ENCODE measurements around the gene MAN2B2. TPM values are rescaled to one million over a fixed set of nuclear protein-coding genes. Genes with fewer than 3 reads are reported as not detected.
A peak's percentile ranks its signal among the peaks of the same experiment; 100 is the strongest.

Gene MAN2B2
- total RNA-seq, 2 donors from 2014 or later = 22.4 to 28.3 TPM

DNA sequence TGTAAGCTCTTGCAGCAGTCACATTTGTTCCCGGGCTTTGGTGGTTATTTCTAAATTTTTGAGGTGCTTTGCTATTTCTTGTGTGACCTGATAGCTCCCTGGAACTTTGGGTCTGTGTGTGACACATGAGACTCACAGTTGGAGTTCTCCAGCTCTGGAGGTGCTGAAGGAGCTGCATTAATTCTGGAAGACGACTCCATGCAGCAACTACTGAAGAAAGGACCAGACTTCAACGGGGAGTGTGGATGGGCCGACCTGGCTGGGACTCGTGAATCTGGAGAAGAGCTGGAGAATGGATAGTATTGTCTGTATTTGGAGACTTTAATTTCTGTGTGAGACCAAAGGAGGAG, 67.0 kb downstream of the MAN2B2 start:
- no peak for ATAC-seq

DNA sequence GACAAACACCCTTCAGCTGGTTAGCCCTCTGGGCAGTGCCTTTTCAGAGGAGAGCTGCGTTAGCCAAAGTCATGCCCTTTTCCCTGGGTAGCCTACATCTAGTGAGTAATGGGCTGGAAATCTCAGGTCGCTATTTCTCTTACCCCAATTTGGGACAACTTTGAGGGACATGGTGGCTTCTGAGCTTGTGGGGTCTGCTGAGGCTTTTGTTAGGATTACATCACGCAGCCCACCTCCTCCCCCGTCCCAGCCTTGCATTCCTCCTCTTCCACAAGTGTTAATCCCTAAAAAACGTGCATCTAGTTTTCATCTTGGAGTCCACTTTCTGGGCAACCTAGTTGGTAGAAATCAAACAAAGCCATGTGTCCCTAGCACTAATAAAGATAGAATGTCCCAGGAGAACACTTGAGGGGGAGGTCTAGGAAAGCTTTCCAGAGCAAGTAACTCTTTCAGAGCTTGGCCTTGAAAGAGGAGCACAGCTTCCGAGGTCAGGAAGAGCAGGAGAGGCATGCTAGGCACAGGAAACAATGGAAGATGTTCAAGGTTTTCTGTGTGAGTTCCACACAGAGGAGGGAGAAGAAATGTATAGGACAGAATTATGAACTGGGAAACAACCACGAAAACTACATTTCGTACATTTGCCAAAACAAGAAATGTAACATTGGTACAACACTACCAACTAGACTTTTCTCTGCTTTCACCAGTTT, 68.3 kb downstream of the MAN2B2 start:
- no peak for ATAC-seq
- DNase-seq = no peak
- H3K27ac ChIP-seq = no peak overlapping the region
- no peaks in the 10 kb centered on the region for H3K9me3 ChIP-seq
- H3K4me3 ChIP-seq = no peak overlapping the region
- 75 to 77% methylated on average over 8 of the region's 8 CpGs for WGBS, 2 donors
- intact Hi-C loops (cut with DNase I) = no loop called here
- TF ChIP-seq POLR2A (IDR thresholded peaks at IDR 0.05) = no peak
- TF ChIP-seq, protein P1, sequence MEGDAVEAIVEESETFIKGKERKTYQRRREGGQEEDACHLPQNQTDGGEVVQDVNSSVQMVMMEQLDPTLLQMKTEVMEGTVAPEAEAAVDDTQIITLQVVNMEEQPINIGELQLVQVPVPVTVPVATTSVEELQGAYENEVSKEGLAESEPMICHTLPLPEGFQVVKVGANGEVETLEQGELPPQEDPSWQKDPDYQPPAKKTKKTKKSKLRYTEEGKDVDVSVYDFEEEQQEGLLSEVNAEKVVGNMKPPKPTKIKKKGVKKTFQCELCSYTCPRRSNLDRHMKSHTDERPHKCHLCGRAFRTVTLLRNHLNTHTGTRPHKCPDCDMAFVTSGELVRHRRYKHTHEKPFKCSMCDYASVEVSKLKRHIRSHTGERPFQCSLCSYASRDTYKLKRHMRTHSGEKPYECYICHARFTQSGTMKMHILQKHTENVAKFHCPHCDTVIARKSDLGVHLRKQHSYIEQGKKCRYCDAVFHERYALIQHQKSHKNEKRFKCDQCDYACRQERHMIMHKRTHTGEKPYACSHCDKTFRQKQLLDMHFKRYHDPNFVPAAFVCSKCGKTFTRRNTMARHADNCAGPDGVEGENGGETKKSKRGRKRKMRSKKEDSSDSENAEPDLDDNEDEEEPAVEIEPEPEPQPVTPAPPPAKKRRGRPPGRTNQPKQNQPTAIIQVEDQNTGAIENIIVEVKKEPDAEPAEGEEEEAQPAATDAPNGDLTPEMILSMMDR (IDR thresholded peaks at IDR 0.05) = no peak
- no peaks in the 10 kb centered on the region for H3K27me3 ChIP-seq
- H3K36me3 ChIP-seq (replicated peaks in 1 of 2; ENCODE audit: insufficient read depth in 1 of 2, low read depth in 2 of 2) = no peaks in the 10 kb centered on the region
- H3K4me1 ChIP-seq = peaks cover 27% of the 10 kb centered on the region

More for the DNA sequence above, 67.0 kb downstream of the MAN2B2 start:
- Histone ChIP-seq H3K4me1 (peaks cover 27% of the 10 kb centered on the region), H3K27me3 (no peaks in the 10 kb centered on the region), H3K9me3 (no peaks in the 10 kb centered on the region), H3K4me3 (peak overlapping the region in 1 of 2 donors; percentile 57), H3K27ac (peak overlapping the region in 3 of 4 donors; percentile 80 to 94 (median 90)), H3K36me3 (replicated peaks in 1 of 2; ENCODE audit: insufficient read depth in 1 of 2, low read depth in 2 of 2) (no peaks in the 10 kb centered on the region)
- intact Hi-C loops (cut with DNase I) = no loop called here
- TF ChIP-seq POLR2A (IDR thresholded peaks at IDR 0.05) = no peak
- TF ChIP-seq, protein P1 (IDR thresholded peaks at IDR 0.05) = no peak
- DNase-seq = peak in 1 of 4 donors; percentile 8
- WGBS, 2 donors = 38 to 39% methylated on average over 5 of the region's 5 CpGs

DNA sequence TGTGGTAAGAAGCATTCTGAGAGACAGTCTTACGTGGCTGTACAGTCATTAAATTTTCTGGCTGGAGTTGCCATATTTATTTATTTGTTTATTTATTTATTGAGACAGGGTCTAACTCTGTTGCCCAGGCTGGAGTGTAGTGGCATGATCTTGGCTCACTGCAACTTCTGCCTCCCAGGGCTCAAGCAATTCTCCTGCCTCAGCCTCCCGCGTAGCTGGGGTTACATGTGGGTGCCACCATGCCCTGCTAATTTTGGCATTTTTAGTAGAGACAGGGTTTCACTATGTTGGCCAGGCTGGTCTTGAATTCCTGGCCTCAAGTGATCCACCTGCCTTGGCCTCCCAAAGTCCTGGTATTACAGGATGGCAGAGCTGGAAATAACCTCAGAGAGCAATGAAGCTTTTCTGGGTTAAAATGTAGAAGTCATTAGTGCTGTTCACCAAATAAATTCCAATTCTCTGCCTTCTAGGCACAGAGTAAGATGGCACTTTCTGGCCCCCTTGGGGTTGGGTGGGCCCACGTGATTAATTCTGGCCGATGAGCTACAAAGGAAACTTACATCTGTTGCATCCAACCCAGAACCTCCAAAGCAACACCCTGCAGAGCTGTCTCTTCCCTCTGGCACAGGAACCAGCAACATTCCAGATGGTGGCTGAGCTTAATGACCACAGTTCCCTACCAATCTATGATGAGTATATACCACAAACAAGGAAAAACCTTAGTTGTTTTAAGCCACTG, 70.0 kb downstream of the MAN2B2 start:
- H3K4me1 ChIP-seq = peaks cover 23% of the 10 kb centered on the region
- TF ChIP-seq POLR2A (IDR thresholded peaks at IDR 0.05) = no peak
- TF ChIP-seq, protein P1 (IDR thresholded peaks at IDR 0.05) = no peak
- no peaks in the 10 kb centered on the region for H3K9me3 ChIP-seq
- no peak overlapping the region for H3K27ac ChIP-seq
- WGBS, 2 donors = 70 to 77% methylated on average over 5 of the region's 5 CpGs
- intact Hi-C loops (cut with DNase I) = no loop called here
- no peaks in the 10 kb centered on the region for H3K36me3 ChIP-seq (replicated peaks in 1 of 2; ENCODE audit: insufficient read depth in 1 of 2, low read depth in 2 of 2)
- H3K4me3 ChIP-seq = no peak overlapping the region
- no peaks in the 10 kb centered on the region for H3K27me3 ChIP-seq
- no peak for ATAC-seq
- no peak for DNase-seq

DNA sequence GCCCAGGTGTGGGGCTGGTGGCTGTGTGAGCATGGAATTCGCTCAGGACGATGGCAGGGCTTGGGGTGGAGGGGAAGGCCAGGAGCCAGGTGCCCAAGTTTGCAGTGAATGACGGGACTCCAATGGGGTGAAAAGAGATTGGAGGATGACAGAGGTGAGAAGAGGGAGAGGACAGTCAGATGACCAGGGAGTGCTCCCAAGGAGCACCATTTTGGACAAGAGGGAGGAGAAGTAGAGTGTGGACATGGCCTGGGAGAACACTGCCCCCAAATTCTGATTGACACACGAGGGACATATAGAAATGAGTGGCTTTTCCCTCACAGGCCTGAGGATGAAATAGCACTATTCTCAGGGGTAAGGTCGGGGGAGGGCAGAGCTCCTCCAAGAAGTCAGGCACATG, 72.2 kb downstream of the MAN2B2 start:
- H3K36me3 ChIP-seq (replicated peaks in 1 of 2; ENCODE audit: insufficient read depth in 1 of 2, low read depth in 2 of 2) = no peaks in the 10 kb centered on the region
- no peak overlapping the region for H3K27ac ChIP-seq
- no peak for TF ChIP-seq POLR2A (IDR thresholded peaks at IDR 0.05)
- TF ChIP-seq, protein P1 (IDR thresholded peaks at IDR 0.05) = no peak
- 77 to 82% methylated on average over 5 of the region's 5 CpGs for WGBS, 2 donors
- no peak overlapping the region for H3K4me3 ChIP-seq
- intact Hi-C loops (cut with DNase I) = no loop called here
- peaks cover 14% of the 10 kb centered on the region for H3K4me1 ChIP-seq
- ATAC-seq = no peak
- DNase-seq = no peak
- no peaks in the 10 kb centered on the region for H3K27me3 ChIP-seq
- H3K9me3 ChIP-seq = no peaks in the 10 kb centered on the region
